ENCODE measurements around the gene GTSF1L.

The GTSF1L gene

DNA sequence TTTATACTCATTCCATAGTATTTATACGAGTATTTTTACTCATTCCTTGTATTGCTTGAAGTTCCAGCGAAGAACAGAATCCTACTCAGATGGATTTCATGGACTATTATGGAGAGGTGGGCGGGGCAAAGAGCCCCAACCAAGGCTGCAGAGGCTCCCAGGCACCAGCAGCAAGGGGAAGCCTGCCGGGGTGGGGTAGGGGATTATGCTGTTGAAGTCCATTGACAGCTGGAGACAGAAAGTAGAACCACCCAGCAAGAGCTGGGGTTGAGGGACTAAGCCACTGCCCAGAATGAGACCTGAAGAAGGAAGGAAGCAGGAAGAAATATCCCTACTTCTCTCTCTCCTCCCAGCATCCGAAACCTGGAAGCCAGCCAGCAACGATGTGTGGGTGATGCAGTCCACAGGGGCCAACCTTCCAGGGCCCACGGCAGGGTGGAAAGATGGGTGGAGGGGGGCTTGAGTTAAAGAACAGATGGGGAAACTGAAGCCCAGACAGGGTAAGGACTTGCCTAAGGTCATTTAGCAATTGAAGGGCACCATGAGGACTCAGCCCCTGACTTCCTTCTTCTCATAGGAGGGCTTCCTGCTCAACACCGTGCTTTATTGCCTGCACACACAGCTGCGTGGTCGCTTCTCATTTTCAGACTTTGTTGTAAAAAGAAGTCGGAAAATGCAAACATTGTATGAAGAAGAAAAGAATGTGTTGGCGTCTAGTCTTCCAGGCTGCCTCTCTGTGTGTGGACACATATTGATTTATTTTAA, 18.3 kb upstream of the GTSF1L start:
- no peak overlapping the region for H3K27ac ChIP-seq (ENCODE audit: low read length)
- no CpG with 5 or more reads among the region's 12 CpGs for WGBS (ENCODE audit: insufficient coverage, insufficient read length)

GRCh38 chr20:43744151-43744611, 17.4 kb upstream of the GTSF1L start:
- no peaks in the 10 kb centered on the region for H3K9me3 ChIP-seq (ENCODE audit: control insufficient read depth, insufficient read depth, low read length)
- no peaks in the 10 kb centered on the region for H3K4me1 ChIP-seq (ENCODE audit: control insufficient read depth, insufficient read depth, low read length)
- no CpG with 5 or more reads among the region's 9 CpGs for WGBS (ENCODE audit: insufficient coverage, insufficient read length)
- H3K27ac ChIP-seq (ENCODE audit: low read length): no peak overlapping the region
- DNase-seq (ENCODE audit: low read depth, low spot score): no peak
- H3K4me3 ChIP-seq (ENCODE audit: low read length): no peak overlapping the region
- H3K27me3 ChIP-seq (ENCODE audit: control insufficient read depth, insufficient read depth, low read length): no peaks in the 10 kb centered on the region
- no peaks in the 10 kb centered on the region for H3K36me3 ChIP-seq (ENCODE audit: control insufficient read depth, insufficient read depth, low read length)

More for the DNA sequence above, 18.3 kb upstream of the GTSF1L start:
- H3K36me3 ChIP-seq (ENCODE audit: control insufficient read depth, insufficient read depth, low read length): no peaks in the 10 kb centered on the region
- no peak for DNase-seq (ENCODE audit: low read depth, low spot score)
- H3K4me1 ChIP-seq (ENCODE audit: control insufficient read depth, insufficient read depth, low read length): no peaks in the 10 kb centered on the region
- no peaks in the 10 kb centered on the region for H3K9me3 ChIP-seq (ENCODE audit: control insufficient read depth, insufficient read depth, low read length)
- H3K27me3 ChIP-seq (ENCODE audit: control insufficient read depth, insufficient read depth, low read length): no peaks in the 10 kb centered on the region
- H3K4me3 ChIP-seq (ENCODE audit: low read length): no peak overlapping the region

DNA sequence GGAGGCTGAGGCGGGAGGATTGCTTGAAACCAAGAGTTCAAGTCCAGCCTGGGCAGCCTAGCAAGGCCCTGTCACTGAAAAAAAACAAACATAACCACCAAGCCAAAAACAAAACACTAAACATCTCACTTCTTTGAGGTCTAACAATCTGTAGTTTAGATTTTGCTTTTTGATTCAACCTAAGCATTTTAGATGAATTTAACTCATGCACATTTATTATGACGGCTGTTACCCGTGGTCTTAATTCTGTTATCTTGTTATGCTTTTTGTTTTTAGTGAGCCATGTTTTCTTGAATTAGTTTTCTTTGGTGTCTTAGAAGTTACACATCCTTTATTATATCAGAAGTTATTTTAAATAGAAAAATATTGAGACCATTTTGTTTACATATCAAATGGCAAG, 13.8 kb upstream of the GTSF1L start:
- DNase-seq (ENCODE audit: low read depth, low spot score): no peak
- no peaks in the 10 kb centered on the region for H3K36me3 ChIP-seq (ENCODE audit: control insufficient read depth, insufficient read depth, low read length)
- H3K27me3 ChIP-seq (ENCODE audit: control insufficient read depth, insufficient read depth, low read length): no peaks in the 10 kb centered on the region
- H3K4me1 ChIP-seq (ENCODE audit: control insufficient read depth, insufficient read depth, low read length): no peaks in the 10 kb centered on the region
- no peak overlapping the region for H3K4me3 ChIP-seq (ENCODE audit: low read length)
- no peak overlapping the region for H3K27ac ChIP-seq (ENCODE audit: low read length)
- no CpG with 5 or more reads among the region's 3 CpGs for WGBS (ENCODE audit: insufficient coverage, insufficient read length)
- H3K9me3 ChIP-seq (ENCODE audit: control insufficient read depth, insufficient read depth, low read length): no peaks in the 10 kb centered on the region

DNA sequence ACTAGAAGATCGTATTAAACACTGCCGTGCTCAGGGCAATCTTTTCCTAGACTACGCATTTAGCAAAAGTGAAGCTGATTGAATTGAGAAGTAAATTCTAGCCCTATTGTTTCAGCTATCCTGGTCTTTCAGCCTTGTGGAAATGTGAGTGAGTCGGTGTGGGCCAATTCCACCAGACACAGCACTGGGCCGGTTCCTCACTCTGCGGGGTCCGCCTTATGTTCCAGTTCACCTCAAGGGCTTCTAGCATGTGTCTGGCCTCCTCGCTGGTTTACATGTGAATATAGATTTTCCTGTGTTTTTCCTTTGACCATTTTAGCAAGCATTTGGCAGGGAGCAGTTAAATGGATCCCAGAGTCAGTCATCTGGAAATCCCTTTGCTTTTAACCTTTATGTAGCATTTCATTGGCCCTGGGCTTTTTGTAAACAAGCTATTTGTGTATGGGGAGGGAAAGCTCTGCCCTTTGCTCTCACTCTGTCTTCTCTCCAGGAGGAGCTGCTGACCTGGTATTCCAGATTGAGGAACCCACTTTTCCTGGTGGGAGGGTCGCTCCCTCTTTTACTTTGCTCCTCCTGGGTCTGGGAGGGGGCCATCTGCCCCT, 12.4 kb upstream of the GTSF1L start:
- H3K4me1 ChIP-seq (ENCODE audit: control insufficient read depth, insufficient read depth, low read length): no peaks in the 10 kb centered on the region
- H3K27ac ChIP-seq (ENCODE audit: low read length): no peak overlapping the region
- no CpG with 5 or more reads among the region's 9 CpGs for WGBS (ENCODE audit: insufficient coverage, insufficient read length)
- no peak for DNase-seq (ENCODE audit: low read depth, low spot score)
- H3K9me3 ChIP-seq (ENCODE audit: control insufficient read depth, insufficient read depth, low read length): no peaks in the 10 kb centered on the region
- H3K36me3 ChIP-seq (ENCODE audit: control insufficient read depth, insufficient read depth, low read length): no peaks in the 10 kb centered on the region
- no peak overlapping the region for H3K4me3 ChIP-seq (ENCODE audit: low read length)
- no peaks in the 10 kb centered on the region for H3K27me3 ChIP-seq (ENCODE audit: control insufficient read depth, insufficient read depth, low read length)

- H3K27ac ChIP-seq (ENCODE audit: low read length): no peak overlapping the region
- H3K36me3 ChIP-seq (ENCODE audit: control insufficient read depth, insufficient read depth, low read length): no peaks in the 10 kb centered on the region
- WGBS (ENCODE audit: insufficient coverage, insufficient read length): no CpG with 5 or more reads among the region's 7 CpGs
- H3K4me1 ChIP-seq (ENCODE audit: control insufficient read depth, insufficient read depth, low read length): no peaks in the 10 kb centered on the region
- no peak for DNase-seq (ENCODE audit: low read depth, low spot score)
- no peak overlapping the region for H3K4me3 ChIP-seq (ENCODE audit: low read length)
- H3K9me3 ChIP-seq (ENCODE audit: control insufficient read depth, insufficient read depth, low read length): no peaks in the 10 kb centered on the region
- no peaks in the 10 kb centered on the region for H3K27me3 ChIP-seq (ENCODE audit: control insufficient read depth, insufficient read depth, low read length)
Observed at GRCh38 chr20:43737925-43738324, 11.1 kb upstream of the GTSF1L start.

DNA sequence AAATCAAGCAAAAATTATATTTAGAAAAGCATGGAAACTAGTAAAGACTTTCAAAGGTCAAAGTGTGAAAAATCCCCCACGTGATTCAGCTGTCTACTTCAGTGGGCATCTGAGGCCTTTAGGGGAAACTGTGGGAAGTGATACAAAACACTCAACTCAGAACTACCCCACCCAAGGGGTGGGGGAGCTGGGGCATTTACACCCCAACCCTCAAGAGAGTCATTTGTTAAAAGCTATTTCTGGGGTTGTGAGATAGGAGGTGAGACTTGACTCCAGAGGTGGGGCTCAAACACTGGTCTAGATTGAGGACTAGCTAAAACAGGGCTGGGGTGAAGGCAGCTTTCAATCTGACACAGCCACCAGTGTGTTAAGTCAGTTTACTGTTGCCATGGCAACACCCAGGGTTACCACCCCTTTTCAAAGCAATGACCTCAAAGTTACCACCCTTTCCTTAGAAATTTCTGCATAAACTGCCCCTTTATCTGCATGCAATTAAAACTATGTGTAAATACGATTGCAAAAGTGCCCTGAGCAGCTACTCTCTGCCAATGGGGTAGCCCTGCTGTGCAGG, 9.9 kb upstream of the GTSF1L start:
- Histone ChIP-seq H3K9me3 (ENCODE audit: control insufficient read depth, insufficient read depth, low read length) (no peaks in the 10 kb centered on the region), H3K27ac (ENCODE audit: low read length) (no peak overlapping the region), H3K36me3 (ENCODE audit: control insufficient read depth, insufficient read depth, low read length) (no peaks in the 10 kb centered on the region), H3K4me3 (ENCODE audit: low read length) (no peak overlapping the region), H3K4me1 (ENCODE audit: control insufficient read depth, insufficient read depth, low read length) (no peaks in the 10 kb centered on the region), H3K27me3 (ENCODE audit: control insufficient read depth, insufficient read depth, low read length) (no peaks in the 10 kb centered on the region)
- no CpG with 5 or more reads among the region's 2 CpGs for WGBS (ENCODE audit: insufficient coverage, insufficient read length)
- DNase-seq (ENCODE audit: low read depth, low spot score): no peak

- H3K4me3 ChIP-seq (ENCODE audit: low read length): no peak overlapping the region
- no peaks in the 10 kb centered on the region for H3K27me3 ChIP-seq (ENCODE audit: control insufficient read depth, insufficient read depth, low read length)
- no peaks in the 10 kb centered on the region for H3K9me3 ChIP-seq (ENCODE audit: control insufficient read depth, insufficient read depth, low read length)
- H3K27ac ChIP-seq (ENCODE audit: low read length): no peak overlapping the region
- WGBS (ENCODE audit: insufficient coverage, insufficient read length): no CpG with 5 or more reads among the region's 5 CpGs
- no peak for DNase-seq (ENCODE audit: low read depth, low spot score)
- H3K36me3 ChIP-seq (ENCODE audit: control insufficient read depth, insufficient read depth, low read length): no peaks in the 10 kb centered on the region
- H3K4me1 ChIP-seq (ENCODE audit: control insufficient read depth, insufficient read depth, low read length): no peaks in the 10 kb centered on the region
Observed at GRCh38 chr20:43731927-43732326, 5.1 kb upstream of the GTSF1L start.

- DNase-seq (ENCODE audit: low read depth, low spot score): no peak
- no peaks in the 10 kb centered on the region for H3K4me1 ChIP-seq (ENCODE audit: control insufficient read depth, insufficient read depth, low read length)
- H3K27ac ChIP-seq (ENCODE audit: low read length): no peak overlapping the region
- no peaks in the 10 kb centered on the region for H3K9me3 ChIP-seq (ENCODE audit: control insufficient read depth, insufficient read depth, low read length)
- no CpG with 5 or more reads among the region's 7 CpGs for WGBS (ENCODE audit: insufficient coverage, insufficient read length)
- no peak overlapping the region for H3K4me3 ChIP-seq (ENCODE audit: low read length)
- H3K36me3 ChIP-seq (ENCODE audit: control insufficient read depth, insufficient read depth, low read length): no peaks in the 10 kb centered on the region
- no peaks in the 10 kb centered on the region for H3K27me3 ChIP-seq (ENCODE audit: control insufficient read depth, insufficient read depth, low read length)
Observed at GRCh38 chr20:43731469-43731868, 4.7 kb upstream of the GTSF1L start.

DNA sequence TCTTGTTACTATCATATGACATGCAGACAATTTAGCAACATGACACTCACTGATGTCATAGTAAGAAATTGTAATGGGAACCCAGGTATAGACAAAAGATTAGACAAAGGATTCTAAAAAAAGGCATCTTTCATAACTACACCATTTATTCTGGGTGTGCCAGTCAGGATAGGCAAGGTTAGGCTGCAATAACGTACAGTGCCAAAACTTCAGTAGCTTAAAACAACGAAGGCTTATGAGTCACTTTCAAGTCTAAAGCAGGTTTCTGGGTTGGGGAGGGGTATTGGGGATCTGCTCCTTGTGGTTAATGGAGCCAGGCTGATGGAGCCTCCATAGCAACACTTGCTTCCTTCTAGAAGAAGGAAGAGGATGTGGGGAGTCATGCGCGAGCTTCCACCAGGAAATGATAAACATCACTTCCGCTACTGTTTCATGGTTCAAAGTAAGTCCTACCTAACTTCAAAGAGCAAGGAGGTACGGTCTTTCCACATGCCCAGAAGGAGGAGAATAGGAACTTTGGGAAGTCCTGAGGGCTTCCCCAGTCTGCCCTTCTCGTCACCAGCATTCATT, 2.0 kb upstream of the GTSF1L start:
- no peaks in the 10 kb centered on the region for H3K4me1 ChIP-seq (ENCODE audit: control insufficient read depth, insufficient read depth, low read length)
- H3K4me3 ChIP-seq (ENCODE audit: low read length): no peak overlapping the region

DNA sequence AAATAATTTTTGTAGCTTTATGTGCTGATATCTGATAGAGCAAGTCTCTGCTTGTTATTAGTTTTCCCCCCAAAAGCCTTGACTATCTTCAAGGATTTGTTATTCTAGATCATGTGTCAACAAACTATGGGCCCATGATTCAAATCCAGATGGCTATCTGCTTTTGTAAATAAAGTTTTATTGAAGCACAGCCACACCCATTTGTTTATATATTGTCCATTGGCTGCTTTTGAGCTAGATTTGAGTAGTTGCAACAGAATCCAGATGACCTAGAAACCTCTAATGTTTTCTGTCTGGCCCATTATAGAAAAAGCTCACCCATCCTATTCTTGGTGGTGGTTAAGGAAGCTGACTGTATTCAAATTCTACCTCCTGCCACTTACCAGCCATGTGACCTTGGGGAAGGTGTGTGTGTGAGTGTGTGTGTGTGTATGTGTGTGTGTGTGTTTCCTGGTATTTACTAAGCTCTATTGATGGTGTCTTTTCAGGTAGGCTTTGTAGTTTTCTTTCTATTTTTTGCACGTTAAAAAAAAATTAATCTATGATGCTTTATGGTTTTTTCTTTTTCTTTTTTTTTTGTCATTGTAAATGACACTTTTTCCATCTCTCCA, 1.3 kb upstream of the GTSF1L start:
- H3K9me3 ChIP-seq (ENCODE audit: control insufficient read depth, insufficient read depth, low read length): no peaks in the 10 kb centered on the region
- no peaks in the 10 kb centered on the region for H3K36me3 ChIP-seq (ENCODE audit: control insufficient read depth, insufficient read depth, low read length)
- no peaks in the 10 kb centered on the region for H3K27me3 ChIP-seq (ENCODE audit: control insufficient read depth, insufficient read depth, low read length)
- no peak overlapping the region for H3K27ac ChIP-seq (ENCODE audit: low read length)
- no peaks in the 10 kb centered on the region for H3K4me1 ChIP-seq (ENCODE audit: control insufficient read depth, insufficient read depth, low read length)
- no peak overlapping the region for H3K4me3 ChIP-seq (ENCODE audit: low read length)
- no peak for DNase-seq (ENCODE audit: low read depth, low spot score)
- no CpG with 5 or more reads among the region's 1 CpG for WGBS (ENCODE audit: insufficient coverage, insufficient read length)

More for the DNA sequence above, 2.0 kb upstream of the GTSF1L start:
- no peak overlapping the region for H3K27ac ChIP-seq (ENCODE audit: low read length)
- no CpG with 5 or more reads among the region's 7 CpGs for WGBS (ENCODE audit: insufficient coverage, insufficient read length)
- H3K9me3 ChIP-seq (ENCODE audit: control insufficient read depth, insufficient read depth, low read length): no peaks in the 10 kb centered on the region
- no peaks in the 10 kb centered on the region for H3K27me3 ChIP-seq (ENCODE audit: control insufficient read depth, insufficient read depth, low read length)
- no peak for DNase-seq (ENCODE audit: low read depth, low spot score)
- H3K36me3 ChIP-seq (ENCODE audit: control insufficient read depth, insufficient read depth, low read length): no peaks in the 10 kb centered on the region
